Keratinocyte (primary cell): ENCODE results near the gene GRM4. TPM values are rescaled to one million over a fixed set of nuclear protein-coding genes. Genes with fewer than 3 reads are reported as not detected.

Source experiments
- DNase-seq: peaks from one replicate; pipeline ENCODE4 v3.0.0-alpha.2; 2011; ENCODE audit warnings: low read depth, missing footprints, low spot score
- FAIRE-seq: peaks from 2 replicates; lab custom pipeline; 2011; peaks lifted over from hg19 to GRCh38; lab: Jason Lieb, UNC
- H2AFZ ChIP-seq: 2 replicates; pipeline ENCODE4 v1.6.0; 2012; ENCODE audit warnings: low read length, control low read depth, inconsistent platforms; ENCODE audit not compliant: control insufficient read depth
- H3K27ac ChIP-seq: 2 replicates; pipeline ENCODE4 v1.5.1; 2011; ENCODE audit warnings: low read length; ENCODE audit not compliant: control insufficient read depth, insufficient read depth
- H3K27me3 ChIP-seq: 3 replicates; pipeline ENCODE4 v1.6.0; 2011; ENCODE audit warnings: low read length; ENCODE audit not compliant: control insufficient read depth, insufficient read depth; ENCODE audit errors: extremely low read depth
- H3K36me3 ChIP-seq, 2 experiments: 2 replicates in 1 of 2; 3 replicates in 1 of 2; pipeline ENCODE4 v1.5.1; 2011; ENCODE audit warnings: low read length in 2 of 2, mild to moderate bottlenecking in 1 of 2; ENCODE audit not compliant: control insufficient read depth in 2 of 2, insufficient read depth in 2 of 2; ENCODE audit errors: extremely low read depth in 1 of 2
- H3K4me1 ChIP-seq: 3 replicates; pipeline ENCODE4 v1.5.1; 2011; ENCODE audit warnings: low read length; ENCODE audit not compliant: control insufficient read depth, insufficient read depth; ENCODE audit errors: extremely low read depth
- H3K4me2 ChIP-seq: 3 replicates; pipeline ENCODE4 v1.6.0; 2011; ENCODE audit warnings: low read depth, low read length; ENCODE audit not compliant: control insufficient read depth, insufficient read depth; ENCODE audit errors: extremely low read depth
- H3K4me3 ChIP-seq, 3 experiments: fragments of 200-600 bp in 1 of 3; sonication (generic) in 1 of 3; 2 replicates in 2 of 3; 3 replicates in 1 of 3; pipeline ENCODE4 v1.5.1; 2011 to 2016; ENCODE audit warnings: low read length in 3 of 3, mild to moderate bottlenecking in 3 of 3, control low read depth in 2 of 3, inconsistent platforms in 1 of 3, low read depth in 1 of 3, mixed read lengths in 1 of 3, mixed run types in 1 of 3, moderate library complexity in 1 of 3; ENCODE audit not compliant: control insufficient read depth in 2 of 3, insufficient read depth in 2 of 3; ENCODE audit errors: extremely low read depth in 1 of 3
- H3K79me2 ChIP-seq: 2 replicates; pipeline ENCODE4 v1.6.0; 2012; ENCODE audit warnings: low read length; ENCODE audit not compliant: control insufficient read depth, insufficient read depth
- H3K9ac ChIP-seq: 3 replicates; pipeline ENCODE4 v1.6.0; 2011; ENCODE audit warnings: low read length; ENCODE audit not compliant: control insufficient read depth, insufficient read depth; ENCODE audit errors: extremely low read depth
- H3K9me1 ChIP-seq: 3 replicates; pipeline ENCODE4 v1.6.0; 2011; ENCODE audit warnings: low read length; ENCODE audit not compliant: control insufficient read depth, insufficient read depth; ENCODE audit errors: extremely low read depth
- H3K9me3 ChIP-seq: 2 replicates; pipeline ENCODE4 v1.5.1; 2012; ENCODE audit warnings: low read depth, low read length; ENCODE audit not compliant: control insufficient read depth
- H4K20me1 ChIP-seq: 3 replicates; pipeline ENCODE4 v1.6.0; 2011; ENCODE audit warnings: low read length; ENCODE audit not compliant: control insufficient read depth, insufficient read depth; ENCODE audit errors: extremely low read depth
- EZH2 ChIP-seq: IDR thresholded peaks from one replicate; pipeline ENCODE4 v1.6.1; 2012; ENCODE audit warnings: inconsistent platforms, mild to moderate bottlenecking, low read length, moderate library complexity
- dilution Hi-C: fragments of 300-500 bp; cut with MboI; formaldehyde crosslinking; loops from one replicate; pipeline ENCODE4 v1.7.0; 2020; ENCODE audit warnings: low sequenced_read_pairs; ENCODE audit not compliant: extremely low pct_ligation_motif_present
- polyA minus RNA-seq, 3 experiments: library from RNA; depleted of rRNA, polyadenylated mRNA; stranded (reverse); fragments of >200 nt; gene quantifications; 1 replicate in 1 of 3; 2 replicates in 1 of 3; 3 replicates in 1 of 3; pipeline ENCODE4 v1.2.3, GENCODE V29; 2011
- polyA plus RNA-seq, 5 experiments: library from polyadenylated mRNA; depleted of rRNA in 3 of 5; stranded (reverse) in 3 of 5; stranded (forward) in 1 of 5; unstranded in 1 of 5; fragments of >200 nt; gene quantifications; 1 replicate in 1 of 5; 2 replicates in 3 of 5; 3 replicates in 1 of 5; pipeline versions ENCODE4 v1.2.1 to v1.2.3, GENCODE V29; 2011 to 2012; ENCODE audit warnings: missing spikeins in 2 of 5, low read depth in 1 of 5, low replicate concordance in 1 of 5
- TF ChIP-seq, protein P1 (sequence below), 3 experiments: IDR thresholded peaks in 1 of 3; conservative IDR thresholded peaks in 1 of 3; optimal IDR thresholded peaks in 1 of 3; 2 replicates in 2 of 3; 3 replicates in 1 of 3; pipeline versions ENCODE3 to v1.5.1; 2011; ENCODE audit warnings: low read length in 3 of 3, mild to moderate bottlenecking in 3 of 3, moderate library complexity in 2 of 3, control low read depth in 1 of 3, inconsistent platforms in 1 of 3; ENCODE audit not compliant: insufficient read depth in 2 of 3; ENCODE audit errors: extremely low read depth in 1 of 3

The GRM4 gene
- polyA plus RNA-seq (not detected in 3 replicates), polyA minus RNA-seq (not detected in 3 replicates)
- polyA plus RNA-seq (2011; ENCODE audit: low read depth): not detected
- not detected in 2 replicates for polyA plus RNA-seq (2011; cell fraction: cytosol; rRNA removed)
- 0.05 and 0.13 TPM in 2 replicates for polyA plus RNA-seq (2011; cell fraction: nucleus; rRNA removed)
- 0.05 TPM in 1 of 2 replicates, not detected in the other for polyA plus RNA-seq (2012; ENCODE audit: low replicate concordance)
- polyA minus RNA-seq (2011; cell fraction: cytosol; rRNA and poly(A)+ RNA removed): not detected
- polyA minus RNA-seq (2011; cell fraction: nucleus; rRNA and poly(A)+ RNA removed): not detected in 2 replicates

DNA sequence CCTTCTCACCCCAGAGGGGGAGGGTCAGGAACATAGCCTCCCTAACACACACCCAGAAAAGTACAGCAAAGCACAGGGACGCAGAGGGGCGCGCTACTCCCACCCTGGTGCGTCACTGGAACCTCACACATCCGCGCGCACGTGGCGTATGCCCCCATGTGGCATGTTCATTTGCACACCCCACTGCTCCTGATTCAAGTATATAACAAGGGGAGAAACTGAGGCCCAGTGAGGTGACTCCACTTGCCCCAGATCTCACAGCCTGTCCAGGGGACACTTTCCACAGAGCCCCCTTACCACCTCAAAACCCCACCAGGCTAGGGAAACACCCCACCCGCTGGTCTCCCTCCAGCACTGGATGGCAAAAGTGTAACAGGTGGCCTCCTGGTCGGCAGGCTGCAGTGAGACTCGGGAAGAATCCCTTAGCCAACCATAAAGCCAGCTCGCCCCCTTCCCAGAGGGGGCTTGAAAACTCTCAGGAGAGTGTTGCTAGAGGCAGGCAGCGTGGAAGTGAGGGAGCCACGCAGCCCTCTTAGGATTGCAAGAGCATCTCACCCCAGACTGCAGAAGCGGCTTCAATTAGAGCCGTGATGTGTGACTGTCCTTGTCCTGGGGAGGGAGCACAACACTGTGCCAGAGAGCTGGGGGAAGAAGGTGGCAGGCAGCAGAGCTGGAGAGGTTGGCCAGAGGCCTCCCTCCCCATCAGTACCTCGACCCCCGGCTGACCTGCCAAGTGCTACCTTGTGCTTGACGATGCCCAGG, at the start of gene GRM4:
TSS of gene GRM4 (minus strand) at position 67 of the 762 bp plus-strand sequence. CDS start 12,591 bp downstream, outside the sequence.
- Histone ChIP-seq H3K36me3 (no peaks in the 10 kb centered on the region), H3K27me3 (peaks cover 52% of the 10 kb centered on the region), H3K9me3 (no peaks in the 10 kb centered on the region), H4K20me1 (no peaks in the 10 kb centered on the region), H3K9ac (no peak within 1 kb of the TSS), H2AFZ (peak within 1 kb of the TSS; percentile 64), H3K79me2 (no peaks in the 10 kb centered on the region), H3K9me1 (no peaks in the 10 kb centered on the region), H3K27ac (no peak within 1 kb of the TSS), H3K4me2 (peak within 1 kb of the TSS; percentile 78), H3K4me1 (peaks cover 16% of the 10 kb centered on the region), H3K4me3 (peak within 1 kb of the TSS; percentile 30 to 63 (median 48))
- FAIRE-seq: no peak
- no peak for TF ChIP-seq EZH2
- TF ChIP-seq, protein P1, sequence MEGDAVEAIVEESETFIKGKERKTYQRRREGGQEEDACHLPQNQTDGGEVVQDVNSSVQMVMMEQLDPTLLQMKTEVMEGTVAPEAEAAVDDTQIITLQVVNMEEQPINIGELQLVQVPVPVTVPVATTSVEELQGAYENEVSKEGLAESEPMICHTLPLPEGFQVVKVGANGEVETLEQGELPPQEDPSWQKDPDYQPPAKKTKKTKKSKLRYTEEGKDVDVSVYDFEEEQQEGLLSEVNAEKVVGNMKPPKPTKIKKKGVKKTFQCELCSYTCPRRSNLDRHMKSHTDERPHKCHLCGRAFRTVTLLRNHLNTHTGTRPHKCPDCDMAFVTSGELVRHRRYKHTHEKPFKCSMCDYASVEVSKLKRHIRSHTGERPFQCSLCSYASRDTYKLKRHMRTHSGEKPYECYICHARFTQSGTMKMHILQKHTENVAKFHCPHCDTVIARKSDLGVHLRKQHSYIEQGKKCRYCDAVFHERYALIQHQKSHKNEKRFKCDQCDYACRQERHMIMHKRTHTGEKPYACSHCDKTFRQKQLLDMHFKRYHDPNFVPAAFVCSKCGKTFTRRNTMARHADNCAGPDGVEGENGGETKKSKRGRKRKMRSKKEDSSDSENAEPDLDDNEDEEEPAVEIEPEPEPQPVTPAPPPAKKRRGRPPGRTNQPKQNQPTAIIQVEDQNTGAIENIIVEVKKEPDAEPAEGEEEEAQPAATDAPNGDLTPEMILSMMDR (optimal IDR thresholded peaks at IDR 0.05 in 1 of 3, IDR thresholded peaks at IDR 0.05 in 1 of 3, conservative IDR thresholded peaks at IDR 0.05 in 1 of 3; ENCODE audit: extremely low read depth in 1 of 3, insufficient read depth in 2 of 3, low read length in 3 of 3): no peak
- no peak for DNase-seq
- dilution Hi-C loops: no loop called here

DNA sequence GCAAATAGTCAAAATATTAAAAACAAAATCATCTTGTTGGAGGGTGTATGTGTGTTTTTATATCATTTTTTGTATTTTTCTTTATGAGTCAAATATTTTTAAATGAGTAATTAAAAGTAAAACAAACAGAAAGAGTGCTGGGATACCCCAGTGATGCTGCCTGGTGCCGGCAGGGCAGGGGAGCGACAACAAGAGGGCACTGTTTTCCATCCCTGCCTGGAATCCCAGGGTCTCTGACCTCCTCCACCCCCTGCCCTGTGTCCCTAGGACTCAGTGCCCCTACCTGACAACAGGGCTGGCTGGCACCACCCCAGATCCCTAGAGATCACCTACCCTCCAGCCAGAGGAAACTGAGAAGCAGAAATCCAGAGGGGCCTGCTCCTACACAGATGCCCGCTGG, 48.9 kb upstream of the GRM4 start:
- Histone ChIP-seq H4K20me1 (no peaks in the 10 kb centered on the region), H3K36me3 (no peaks in the 10 kb centered on the region), H2AFZ (no peak overlapping the region), H3K27me3 (peaks cover 5% of the 10 kb centered on the region), H3K4me3 (no peak overlapping the region), H3K9me3 (no peaks in the 10 kb centered on the region), H3K4me1 (peaks cover 3% of the 10 kb centered on the region), H3K79me2 (no peaks in the 10 kb centered on the region), H3K9ac (no peak overlapping the region), H3K9me1 (no peaks in the 10 kb centered on the region), H3K4me2 (no peak overlapping the region), H3K27ac (no peak overlapping the region)
- TF ChIP-seq, protein P1 (optimal IDR thresholded peaks at IDR 0.05 in 1 of 3, IDR thresholded peaks at IDR 0.05 in 1 of 3, conservative IDR thresholded peaks at IDR 0.05 in 1 of 3; ENCODE audit: extremely low read depth in 1 of 3, insufficient read depth in 2 of 3, low read length in 3 of 3): peak in 1 of 3 experiments; percentile 32
- no peak for TF ChIP-seq EZH2
- dilution Hi-C loops: no loop called here
- FAIRE-seq (no peak), DNase-seq (no peak)
